Inflammatory macrophage (primary cell): ENCODE measurements around the gene TTYH1.
"Not testable (repeated sequence)": the region's sequence is repeated elsewhere in the genome, so short reads cannot be mapped to it uniquely, and the experiment has no call there.

Experiments used
- DNase-seq, 2 donors: peaks; one replicate each; pipeline ENCODE4 v3.0.0-alpha.2; 2020 to 2022

The TTYH1 gene

GRCh38 chr19:54444737-54445136 lies 29.5 kb downstream of the TTYH1 start:
- no peak for DNase-seq

GRCh38 chr19:54446349-54446748 lies 31.1 kb downstream of the TTYH1 start:
- DNase-seq = not testable (repeated sequence)

DNA sequence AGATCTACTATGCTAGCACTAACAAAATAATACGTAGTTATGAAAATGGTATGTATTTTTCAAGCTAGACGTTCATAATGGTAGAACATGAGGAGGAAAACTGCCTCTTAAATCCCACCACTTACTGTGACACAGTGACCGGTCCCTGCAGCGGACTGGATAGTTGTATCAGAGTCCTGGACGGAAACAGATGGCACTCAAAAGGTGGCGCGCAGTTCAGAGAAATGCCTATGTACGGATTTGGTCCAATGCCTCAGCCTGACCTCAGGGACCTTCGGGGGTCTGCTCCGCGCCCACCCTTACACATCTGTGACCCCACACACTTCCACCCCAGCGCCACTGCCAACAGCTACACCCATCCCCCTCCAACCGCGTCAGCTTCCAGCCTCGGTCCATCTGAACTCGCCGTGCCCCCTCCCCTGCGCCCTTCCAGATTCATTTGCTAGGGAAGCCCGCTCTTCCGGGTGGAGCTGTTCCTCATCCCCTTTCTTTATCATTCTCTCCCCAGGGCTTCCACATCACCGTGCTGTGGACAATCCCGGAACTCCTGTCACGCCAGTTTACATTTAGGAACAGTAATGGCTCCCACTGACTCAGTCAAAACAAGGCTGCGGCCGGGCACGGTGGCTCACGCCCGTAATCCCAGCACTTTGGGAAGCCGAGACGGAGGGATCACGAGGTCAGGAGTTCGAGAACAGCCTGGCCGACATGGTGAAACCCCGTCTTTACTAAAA lies 32.9 kb downstream of the TTYH1 start:
- DNase-seq = peak; percentile 52 to 56

DNA sequence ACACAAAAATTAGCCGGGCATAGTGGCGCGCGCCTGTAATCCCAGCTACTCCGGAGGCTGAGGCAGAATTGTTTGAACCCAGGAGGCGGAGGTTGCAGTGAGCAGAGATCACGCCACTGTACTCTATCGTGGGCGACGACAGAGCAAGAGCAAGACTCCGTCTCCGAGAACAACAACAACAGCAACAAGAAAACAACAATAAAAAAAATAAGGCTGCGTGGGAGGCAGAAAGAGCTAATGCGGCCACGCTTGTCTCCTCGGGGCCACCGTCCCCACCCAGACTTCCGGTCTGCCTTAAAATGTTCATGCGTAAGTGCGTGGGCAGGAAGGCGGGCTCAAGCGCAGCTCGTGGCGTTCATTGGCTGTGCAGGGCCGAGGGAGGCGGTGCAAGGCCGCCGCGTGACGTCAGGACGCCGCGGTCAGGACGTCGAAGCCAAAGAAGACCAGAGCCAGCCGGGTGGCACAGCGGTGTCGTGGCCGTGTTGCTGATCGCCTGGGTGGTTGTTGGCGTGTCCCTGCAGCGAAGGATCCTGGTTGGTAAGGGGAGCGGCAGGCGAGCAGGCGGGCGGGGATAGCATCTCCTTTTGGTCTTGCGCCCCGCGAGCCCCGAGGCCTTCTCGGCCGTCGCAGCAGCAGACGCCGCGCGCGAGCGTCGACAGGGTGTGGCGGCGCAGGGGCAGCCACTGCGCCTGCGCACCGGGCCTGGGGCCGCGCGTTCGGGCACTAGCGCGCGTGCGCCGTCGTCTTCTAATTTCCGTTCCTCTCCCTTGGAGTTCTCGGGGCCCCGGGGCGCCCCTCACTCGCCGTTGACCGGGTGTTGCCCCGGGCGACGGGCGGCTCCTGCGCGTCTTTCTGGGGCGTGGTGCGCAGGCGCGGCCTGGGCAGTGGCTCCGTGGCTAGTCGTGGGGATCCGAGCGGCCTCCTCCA lies 33.8 kb downstream of the TTYH1 start, which contains the start of gene LENG8:
Gene LENG8 (plus strand): TSS at position 426 of the 927 bp plus-strand sequence. CDS start 2,146 bp downstream, outside the sequence.
- DNase-seq = peak; percentile 98 to 100

- DNase-seq = peak in 1 of 2 donors; percentile 44
Measured at GRCh38 chr19:54449701-54450069, 34.4 kb downstream of the TTYH1 start.

DNA sequence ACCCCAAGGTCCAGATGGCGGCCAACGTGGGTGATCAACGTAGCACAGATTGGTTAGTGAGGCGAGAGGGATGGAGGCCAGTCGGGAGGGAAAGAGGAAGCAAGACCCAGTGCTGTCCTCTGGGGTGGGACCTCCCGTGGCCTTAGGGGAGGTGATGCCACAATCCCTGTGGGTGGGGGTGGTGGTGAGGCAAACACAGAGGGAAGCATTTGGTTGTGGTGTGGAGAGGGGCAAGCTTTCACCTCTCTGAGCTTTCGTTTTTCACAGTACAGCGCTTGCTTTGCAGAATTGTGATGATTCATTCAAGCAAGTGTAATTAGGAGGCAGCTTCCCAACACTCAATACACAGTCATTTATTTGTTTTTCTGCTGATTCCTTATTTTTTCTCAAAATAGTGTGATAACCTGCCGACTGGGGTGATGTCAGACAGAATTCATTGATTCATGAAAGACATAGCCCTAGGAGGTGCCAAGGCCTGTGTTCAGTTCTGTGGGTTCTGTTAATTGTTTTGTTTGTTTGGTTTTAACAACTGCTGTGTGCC lies 36.1 kb downstream of the TTYH1 start:
- DNase-seq = peak; percentile 91

DNA sequence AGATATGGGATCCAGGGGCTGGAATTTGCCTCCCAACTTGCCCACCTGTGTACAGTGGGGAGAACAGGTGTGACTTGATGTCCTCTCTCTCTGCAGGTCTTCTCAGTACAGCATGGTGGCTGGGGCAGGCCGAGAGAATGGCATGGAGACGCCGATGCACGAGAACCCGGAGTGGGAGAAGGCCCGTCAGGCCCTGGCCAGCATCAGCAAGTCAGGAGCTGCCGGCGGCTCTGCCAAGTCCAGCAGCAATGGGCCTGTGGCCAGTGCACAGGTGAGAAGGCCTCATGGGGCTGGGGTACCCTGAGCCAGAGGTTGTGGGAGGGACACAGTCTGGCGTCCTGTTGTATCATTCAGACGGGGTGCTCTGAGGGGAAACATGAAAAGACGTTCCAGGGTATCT lies 36.7 kb downstream of the TTYH1 start:
- DNase-seq = no peak

DNA sequence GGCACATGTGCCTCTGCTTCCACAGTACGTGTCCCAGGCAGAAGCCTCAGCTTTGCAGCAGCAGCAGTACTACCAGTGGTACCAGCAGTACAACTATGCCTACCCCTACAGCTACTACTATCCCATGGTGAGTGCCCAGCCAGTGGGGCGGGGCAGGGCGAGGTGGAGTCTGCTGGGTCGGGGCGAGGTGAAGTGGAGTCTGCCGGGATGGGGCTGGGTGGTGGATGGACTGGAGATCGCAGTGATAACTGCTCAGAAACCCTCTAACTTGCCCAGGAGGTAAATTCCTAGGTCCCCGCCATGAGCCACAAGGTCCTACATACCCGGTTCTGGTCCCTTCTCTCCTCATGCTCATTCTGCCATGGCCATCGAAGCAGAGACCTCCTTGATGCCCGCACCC lies 37.4 kb downstream of the TTYH1 start:
- no peak for DNase-seq

DNA sequence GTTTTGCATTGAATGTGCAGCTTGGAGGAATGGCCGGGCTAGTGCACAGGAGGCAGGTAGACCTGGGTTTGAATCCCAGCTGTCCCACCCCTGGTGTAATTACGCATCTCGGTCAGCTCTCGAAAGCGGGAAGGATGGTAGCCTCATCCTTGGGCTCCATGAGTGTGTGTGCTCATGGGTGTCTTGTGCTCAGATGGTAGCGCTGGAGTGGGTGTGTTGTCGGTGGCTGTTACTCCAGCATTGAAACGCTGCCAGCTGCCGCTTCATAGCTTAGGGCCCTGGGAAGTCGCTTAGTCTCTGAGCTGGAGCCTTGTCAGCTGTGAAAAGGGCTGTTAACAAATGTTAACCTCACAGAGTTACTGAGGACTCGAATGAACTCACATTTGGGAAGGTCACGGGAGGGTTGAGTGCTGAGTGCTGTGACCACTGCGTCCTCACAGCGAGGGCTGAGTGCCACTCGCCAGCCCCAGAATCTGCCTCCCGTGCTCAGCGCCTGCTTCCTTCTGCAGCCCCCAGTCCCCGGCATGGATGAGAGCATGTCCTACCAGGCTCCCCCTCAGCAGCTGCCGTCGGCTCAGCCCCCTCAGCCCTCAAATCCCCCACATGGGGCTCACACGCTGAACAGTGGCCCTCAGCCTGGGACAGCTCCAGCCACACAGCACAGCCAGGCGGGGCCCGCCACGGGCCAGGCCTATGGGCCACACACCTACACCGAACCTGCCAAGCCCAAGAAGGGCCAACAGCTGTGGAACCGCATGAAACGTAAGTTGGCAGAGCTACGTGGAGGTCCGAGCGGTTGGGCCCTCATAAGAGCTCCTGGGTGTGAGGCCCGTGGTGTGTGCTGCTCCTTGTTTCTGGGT lies 38.9 kb downstream of the TTYH1 start:
- no peak for DNase-seq

- no peak for DNase-seq
Measured at GRCh38 chr19:54454781-54455675, 39.8 kb downstream of the TTYH1 start.

- DNase-seq = no peak
Measured at GRCh38 chr19:54455786-54456422, 40.6 kb downstream of the TTYH1 start.

DNA sequence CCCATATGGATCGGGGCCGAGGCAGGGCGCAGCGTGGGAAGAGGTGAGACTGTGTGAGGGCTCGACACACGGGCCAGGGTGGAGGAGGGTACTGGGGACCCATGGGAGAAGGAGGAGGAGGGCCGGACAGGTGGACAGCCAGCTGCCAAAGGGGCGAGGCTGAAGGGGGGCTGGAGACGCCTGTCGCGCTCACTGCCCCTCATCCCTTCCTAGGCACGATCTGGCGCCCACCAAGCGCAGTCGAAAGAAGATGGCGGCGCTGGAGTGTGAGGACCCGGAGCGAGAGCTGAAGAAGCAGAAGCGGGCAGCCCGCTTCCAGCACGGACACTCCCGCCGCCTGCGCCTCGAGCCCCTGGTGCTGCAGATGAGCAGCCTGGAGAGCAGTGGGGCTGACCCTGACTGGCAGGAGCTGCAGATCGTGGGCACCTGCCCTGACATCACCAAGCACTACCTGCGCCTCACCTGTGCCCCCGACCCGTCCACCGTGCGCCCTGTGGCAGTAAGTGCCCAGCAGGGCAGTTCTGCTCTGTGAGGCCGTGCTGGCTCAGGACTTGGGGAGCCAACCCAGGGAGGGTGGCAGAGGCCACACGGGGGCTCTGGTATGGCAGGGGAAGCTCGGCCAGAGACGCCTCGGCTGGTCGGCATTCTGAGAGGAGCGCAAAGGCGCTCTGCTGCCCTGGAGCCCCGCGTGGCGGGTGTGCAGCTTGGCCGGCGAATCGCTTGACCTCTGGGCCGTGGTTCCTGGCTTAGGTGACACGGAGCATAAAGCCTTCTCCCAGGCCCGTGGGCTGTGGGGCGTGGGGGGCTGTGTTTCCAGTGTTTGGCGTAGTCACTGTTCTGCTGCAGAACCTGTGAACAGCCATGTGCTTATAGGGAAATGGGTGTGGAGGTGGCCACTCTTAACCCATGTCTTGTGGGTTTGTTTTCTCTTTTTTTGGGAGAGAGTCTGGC lies 41.4 kb downstream of the TTYH1 start:
- DNase-seq = no peak

DNA sequence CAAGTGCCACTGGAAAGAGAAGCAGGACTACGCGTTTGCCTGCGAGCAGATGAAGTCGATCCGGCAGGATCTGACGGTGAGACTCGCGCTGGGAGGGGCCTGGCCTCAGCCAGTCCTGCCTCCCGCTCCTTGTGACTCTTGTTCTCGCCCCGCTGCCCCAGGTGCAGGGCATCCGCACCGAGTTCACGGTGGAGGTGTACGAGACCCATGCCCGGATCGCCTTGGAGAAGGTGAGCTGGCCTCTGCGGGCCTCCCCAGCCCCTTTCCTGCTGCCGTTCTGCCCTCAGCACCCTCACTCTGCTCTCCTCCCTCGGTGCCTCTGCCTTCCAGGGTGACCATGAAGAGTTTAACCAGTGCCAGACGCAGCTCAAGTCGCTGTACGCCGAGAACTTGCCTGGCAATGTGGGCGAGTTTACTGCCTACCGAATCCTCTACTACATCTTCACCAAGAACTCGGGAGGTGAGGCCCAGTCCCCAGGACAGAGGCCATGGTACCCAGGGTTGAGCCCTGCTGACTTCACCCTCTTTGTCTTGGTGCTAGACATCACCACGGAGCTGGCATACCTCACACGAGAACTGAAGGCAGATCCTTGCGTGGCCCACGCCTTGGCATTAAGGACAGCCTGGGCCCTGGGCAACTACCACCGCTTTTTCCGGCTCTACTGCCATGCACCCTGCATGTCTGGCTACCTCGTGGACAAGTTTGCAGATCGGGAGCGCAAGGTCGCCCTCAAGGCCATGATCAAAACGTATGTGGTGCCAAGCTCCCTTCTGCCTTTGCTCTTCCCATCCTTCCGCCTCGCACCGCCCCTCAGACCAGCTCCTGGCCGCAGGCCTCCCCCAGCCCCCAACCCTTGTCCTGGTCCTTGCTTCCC lies 42.7 kb downstream of the TTYH1 start:
- no peak for DNase-seq

- DNase-seq = no peak
Measured at GRCh38 chr19:54458648-54459281, 43.5 kb downstream of the TTYH1 start.

GRCh38 chr19:54459282-54460229 lies 44.3 kb downstream of the TTYH1 start:
- DNase-seq = no peak

DNA sequence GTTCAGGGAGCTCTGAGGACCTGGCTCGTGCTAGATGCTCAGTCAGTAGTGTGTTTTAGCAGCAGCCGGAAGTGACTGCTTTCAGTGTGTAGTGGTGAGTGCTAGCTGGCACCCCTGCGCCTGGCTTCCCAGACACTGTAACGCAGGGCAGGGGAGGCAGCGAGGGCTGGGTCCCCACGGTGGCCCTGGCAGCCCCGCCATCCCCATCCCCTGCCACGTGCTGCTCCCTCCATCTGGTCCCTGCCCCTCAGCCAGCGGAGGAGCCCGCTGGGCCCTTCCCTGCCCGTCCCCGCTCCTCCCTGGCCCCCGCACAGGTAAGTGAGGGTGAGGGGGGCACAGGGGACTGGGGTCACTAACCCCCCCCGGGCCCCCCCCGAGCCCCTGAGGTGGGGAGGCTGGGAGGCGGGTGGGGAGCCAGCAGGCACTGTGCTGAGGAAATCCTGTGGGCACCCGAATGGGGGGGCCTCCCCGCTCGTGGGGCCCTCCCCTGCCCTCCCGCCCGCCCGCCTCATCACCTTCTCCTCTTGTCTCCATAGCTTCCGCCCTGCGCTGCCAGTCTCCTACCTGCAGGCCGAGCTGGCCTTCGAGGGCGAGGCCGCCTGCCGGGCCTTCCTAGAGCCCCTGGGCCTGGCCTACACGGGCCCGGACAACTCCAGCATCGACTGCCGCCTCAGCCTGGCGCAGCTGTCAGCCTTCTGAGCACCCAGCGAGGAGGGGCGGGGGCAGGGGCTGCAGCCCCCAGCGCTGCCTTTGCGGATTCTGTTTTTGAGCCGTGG lies 45.2 kb downstream of the TTYH1 start:
- no peak for DNase-seq
